HG02798 (cell line): ENCODE data around the gene CPEB2.
"Not testable (repeated sequence)": the region's sequence is repeated elsewhere in the genome, so short reads cannot be mapped to it uniquely, and the experiment has no call there.

ENCODE experiments used
- ATAC-seq: cut with Tn5 transposase; IDR thresholded peaks from one replicate; pipeline ENCODE4 v1.9.1; 2021; ENCODE audit warnings: mild to moderate bottlenecking; ENCODE audit not compliant: unreplicated experiment, poor library complexity

The CPEB2 gene

GRCh38 chr4:15042529-15043167 lies 40.4 kb downstream of the CPEB2 start:
- ATAC-seq = no peak

- ATAC-seq = no peak
Observed at GRCh38 chr4:15043226-15043625, 40.9 kb downstream of the CPEB2 start.

- no peak for ATAC-seq
Observed at GRCh38 chr4:15043922-15044321, 41.6 kb downstream of the CPEB2 start.

- no peak for ATAC-seq
Observed at GRCh38 chr4:15054541-15054940, 52.3 kb downstream of the CPEB2 start.

- ATAC-seq = no peak
Observed at GRCh38 chr4:15060213-15060612, 57.9 kb downstream of the CPEB2 start.

GRCh38 chr4:15063341-15063740 lies 61.1 kb downstream of the CPEB2 start:
- ATAC-seq = no peak

GRCh38 chr4:15065516-15065915 lies 63.2 kb downstream of the CPEB2 start:
- ATAC-seq = no peak

- ATAC-seq = no peak
Observed at GRCh38 chr4:15066140-15066539, 63.9 kb downstream of the CPEB2 start.

GRCh38 chr4:15068298-15068697 lies 66.0 kb downstream of the CPEB2 start:
- ATAC-seq = no peak

- ATAC-seq = no peak
Observed at GRCh38 chr4:15075875-15076274, 73.6 kb downstream of the CPEB2 start.

GRCh38 chr4:15077969-15078368 lies 75.7 kb downstream of the CPEB2 start:
- no peak for ATAC-seq

GRCh38 chr4:15078682-15079642 lies 76.7 kb downstream of the CPEB2 start:
- ATAC-seq = no peak

GRCh38 chr4:15084780-15085179 lies 82.5 kb downstream of the CPEB2 start:
- no peak for ATAC-seq

GRCh38 chr4:15085762-15086161 lies 83.5 kb downstream of the CPEB2 start:
- not testable (repeated sequence) for ATAC-seq

GRCh38 chr4:15086259-15086658 lies 84.0 kb downstream of the CPEB2 start:
- ATAC-seq = not testable (repeated sequence)

- ATAC-seq = no peak
Observed at GRCh38 chr4:15088394-15089035, 86.2 kb downstream of the CPEB2 start.

- ATAC-seq = no peak
Observed at GRCh38 chr4:15089979-15090378, 87.7 kb downstream of the CPEB2 start.

- no peak for ATAC-seq
Observed at GRCh38 chr4:15100380-15100779, 98.1 kb downstream of the CPEB2 start.

- no peak for ATAC-seq
Observed at GRCh38 chr4:15100994-15101695, 98.9 kb downstream of the CPEB2 start.

GRCh38 chr4:15104825-15105224 lies 102.5 kb downstream of the CPEB2 start:
- ATAC-seq = no peak
